Transverse colon (tissue), 4 donors: ENCODE data around the gene NDUFS7. TPM values are rescaled to one million over a fixed set of nuclear protein-coding genes. Genes with fewer than 3 reads are reported as not detected.

Experiments
- DNase-seq: peaks from one replicate; pipeline ENCODE4 v3.0.0-alpha.2; 2019
- H3K27ac ChIP-seq, 4 donors: fragments of 200-600 bp; sonication (generic); 2 replicates each; pipeline ENCODE4 v1.5.1; 2016 to 2018; ENCODE audit warnings: inconsistent platforms in 4 of 4
- H3K27me3 ChIP-seq: fragments of 200-600 bp; sonication (generic); 2 replicates; pipeline ENCODE4 v1.5.1; 2017; ENCODE audit warnings: inconsistent platforms
- H3K36me3 ChIP-seq, 4 donors: fragments of 200-600 bp; sonication (generic); 2 replicates each; pipeline ENCODE4 v1.5.1; 2017 to 2019; ENCODE audit warnings: inconsistent platforms in 4 of 4
- H3K4me1 ChIP-seq, 4 donors: fragments of 200-600 bp; sonication (generic); 2 replicates each; pipeline ENCODE4 v1.5.1; 2017 to 2020; ENCODE audit warnings: inconsistent platforms in 4 of 4
- H3K4me3 ChIP-seq, 4 donors: fragments of 200-600 bp; sonication (generic); 1 replicate in 1 of 4; 2 replicates in 3 of 4; pipeline versions ENCODE4 v1.5.1 to v1.6.1; 2017 to 2019; ENCODE audit warnings: inconsistent platforms in 4 of 4
- H3K9me3 ChIP-seq, 2 donors: fragments of 200-600 bp; sonication (generic); 2 replicates each; pipeline ENCODE4 v1.5.1; 2017 to 2019; ENCODE audit warnings: inconsistent platforms in 2 of 2
- EP300 ChIP-seq: sonication (generic); formaldehyde crosslinking; IDR thresholded peaks from one replicate; pipeline ENCODE4 v1.6.1; 2017; ENCODE audit warnings: antibody characterized with exemption, low read depth
- POLR2A ChIP-seq: fragments of 450-650 bp; IDR thresholded peaks from one replicate; pipeline ENCODE4 v1.6.1; 2016; ENCODE audit warnings: antibody characterized with exemption, mild to moderate bottlenecking, moderate library complexity
- POLR2AphosphoS5 ChIP-seq, 3 donors: sonication (generic); formaldehyde crosslinking; IDR thresholded peaks; one replicate each; pipeline ENCODE4 v1.6.1; 2016; ENCODE audit warnings: antibody characterized with exemption in 3 of 3
- WGBS, 2 donors: methylation state at CpG; one replicate each; pipeline ENCODE4 v1.1.5; 2018; ENCODE audit warnings: low coverage in 1 of 2; 5-methylcytosine and 5-hydroxymethylcytosine counted together
- in situ Hi-C, 4 donors: fragments of 200-750 bp; cut with MboI; loops; one replicate each; pipeline versions ENCODE4 v1.15.0 to v1.15.1; 2017; ENCODE audit warnings: low sequenced_read_pairs in 3 of 4, low pct_ligation_motif_present in 1 of 4, low pct_unique_long_range_greater_than_20kb in 1 of 4
- intact Hi-C: fragments of 100-400 bp; cut with DNase I; formaldehyde crosslinking; loops from one replicate; pipeline ENCODE4 v1.15.1; 2023; ENCODE audit warnings: low total_unique reads
- total RNA-seq, 4 donors: library from RNA; depleted of rRNA; stranded (reverse); fragments of >200 nt; gene quantifications; one replicate each; pipeline ENCODE4 v1.1.0, GENCODE V29; 2016
- TF ChIP-seq, protein P1 (sequence below), 5 experiments: fragments of 200-600 bp in 3 of 5; fragments of 450-650 bp in 2 of 5; sonication (generic) in 3 of 5; IDR thresholded peaks; 1 replicate in 2 of 5; 2 replicates in 3 of 5; pipeline ENCODE4 v1.5.1; 2016 to 2017; ENCODE audit warnings: antibody characterized with exemption in 5 of 5, inconsistent platforms in 3 of 5, mild to moderate bottlenecking in 2 of 5, moderate library complexity in 1 of 5

The NDUFS7 gene
- total RNA-seq, 4 donors from 2014 or later = 32.2 to 196 (median 156) TPM

DNA sequence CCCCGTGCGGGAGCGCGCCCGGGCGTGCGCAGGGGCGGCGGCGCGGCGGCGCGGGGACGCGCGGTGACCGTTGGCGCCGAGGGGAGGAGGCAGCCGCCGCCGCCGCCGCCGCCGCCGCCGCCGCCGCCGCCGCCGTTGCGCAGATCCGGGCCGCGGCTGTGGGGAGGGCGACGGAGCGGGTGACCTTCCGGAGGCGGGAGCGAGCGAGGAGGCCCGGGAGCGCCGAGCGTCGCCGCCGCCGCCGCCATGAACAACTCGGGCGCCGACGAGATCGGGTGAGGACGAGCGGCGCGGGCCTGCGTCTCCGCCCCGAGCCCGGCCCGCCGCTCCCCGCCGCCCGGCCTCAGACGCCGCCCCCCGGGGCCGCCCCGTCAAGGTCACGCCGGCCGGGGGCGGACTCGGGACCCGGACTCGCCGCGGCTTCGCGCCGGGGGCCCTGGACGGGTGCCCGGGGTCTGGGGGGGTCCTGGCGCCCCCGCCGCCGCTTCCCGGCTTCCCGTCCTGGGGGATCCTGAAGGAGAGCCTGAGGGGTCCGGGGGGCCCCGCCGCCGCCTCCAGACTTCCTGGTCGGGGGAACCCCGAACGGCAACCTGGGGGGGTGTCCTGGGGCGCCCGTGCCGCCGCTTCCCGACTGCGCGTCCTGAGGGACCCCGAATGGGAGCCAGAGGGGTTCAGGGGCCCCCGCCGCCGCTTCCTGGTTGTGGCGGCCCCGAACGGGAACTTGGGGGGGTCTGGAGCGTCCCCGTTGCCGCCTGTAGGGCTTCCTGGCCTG lies 24.0 kb downstream of the NDUFS7 start, which contains the start of gene DAZAP1:
Gene DAZAP1, plus strand, starts transcription at position 59 of the 772 bp plus-strand sequence. Its CDS starts 188 bp downstream, at position 247.
- peaks cover 13% of the 10 kb centered on the region for H3K27me3 ChIP-seq
- TF ChIP-seq POLR2AphosphoS5 (IDR thresholded peaks at IDR 0.05) (no peak), POLR2A (no peak), EP300 (no peak)
- TF ChIP-seq, protein P1, sequence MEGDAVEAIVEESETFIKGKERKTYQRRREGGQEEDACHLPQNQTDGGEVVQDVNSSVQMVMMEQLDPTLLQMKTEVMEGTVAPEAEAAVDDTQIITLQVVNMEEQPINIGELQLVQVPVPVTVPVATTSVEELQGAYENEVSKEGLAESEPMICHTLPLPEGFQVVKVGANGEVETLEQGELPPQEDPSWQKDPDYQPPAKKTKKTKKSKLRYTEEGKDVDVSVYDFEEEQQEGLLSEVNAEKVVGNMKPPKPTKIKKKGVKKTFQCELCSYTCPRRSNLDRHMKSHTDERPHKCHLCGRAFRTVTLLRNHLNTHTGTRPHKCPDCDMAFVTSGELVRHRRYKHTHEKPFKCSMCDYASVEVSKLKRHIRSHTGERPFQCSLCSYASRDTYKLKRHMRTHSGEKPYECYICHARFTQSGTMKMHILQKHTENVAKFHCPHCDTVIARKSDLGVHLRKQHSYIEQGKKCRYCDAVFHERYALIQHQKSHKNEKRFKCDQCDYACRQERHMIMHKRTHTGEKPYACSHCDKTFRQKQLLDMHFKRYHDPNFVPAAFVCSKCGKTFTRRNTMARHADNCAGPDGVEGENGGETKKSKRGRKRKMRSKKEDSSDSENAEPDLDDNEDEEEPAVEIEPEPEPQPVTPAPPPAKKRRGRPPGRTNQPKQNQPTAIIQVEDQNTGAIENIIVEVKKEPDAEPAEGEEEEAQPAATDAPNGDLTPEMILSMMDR (IDR thresholded peaks at IDR 0.05) = no peak
- peak within 1 kb of the TSS; percentile 95 to 99 (median 97) for H3K27ac ChIP-seq
- WGBS, 2 donors = 0% methylated on average over 43 of the region's 121 CpGs; no CpG with 5 or more reads in 1 of the 2 donors
- H3K36me3 ChIP-seq = no peaks in the 10 kb centered on the region
- in situ Hi-C loops = no loop called here
- DNase-seq = peak; percentile 34
- H3K9me3 ChIP-seq = no peaks in the 10 kb centered on the region
- peaks cover 29 to 56% (median 46%) of the 10 kb centered on the region in 4 donors for H3K4me1 ChIP-seq
- H3K4me3 ChIP-seq = peak within 1 kb of the TSS; percentile 79 to 99 (median 96)
- intact Hi-C loops = loop anchor here (10.0 kb wide), 1 partner anchor 123 kb away; the partner anchor contains the start of gene EFNA2

DNA sequence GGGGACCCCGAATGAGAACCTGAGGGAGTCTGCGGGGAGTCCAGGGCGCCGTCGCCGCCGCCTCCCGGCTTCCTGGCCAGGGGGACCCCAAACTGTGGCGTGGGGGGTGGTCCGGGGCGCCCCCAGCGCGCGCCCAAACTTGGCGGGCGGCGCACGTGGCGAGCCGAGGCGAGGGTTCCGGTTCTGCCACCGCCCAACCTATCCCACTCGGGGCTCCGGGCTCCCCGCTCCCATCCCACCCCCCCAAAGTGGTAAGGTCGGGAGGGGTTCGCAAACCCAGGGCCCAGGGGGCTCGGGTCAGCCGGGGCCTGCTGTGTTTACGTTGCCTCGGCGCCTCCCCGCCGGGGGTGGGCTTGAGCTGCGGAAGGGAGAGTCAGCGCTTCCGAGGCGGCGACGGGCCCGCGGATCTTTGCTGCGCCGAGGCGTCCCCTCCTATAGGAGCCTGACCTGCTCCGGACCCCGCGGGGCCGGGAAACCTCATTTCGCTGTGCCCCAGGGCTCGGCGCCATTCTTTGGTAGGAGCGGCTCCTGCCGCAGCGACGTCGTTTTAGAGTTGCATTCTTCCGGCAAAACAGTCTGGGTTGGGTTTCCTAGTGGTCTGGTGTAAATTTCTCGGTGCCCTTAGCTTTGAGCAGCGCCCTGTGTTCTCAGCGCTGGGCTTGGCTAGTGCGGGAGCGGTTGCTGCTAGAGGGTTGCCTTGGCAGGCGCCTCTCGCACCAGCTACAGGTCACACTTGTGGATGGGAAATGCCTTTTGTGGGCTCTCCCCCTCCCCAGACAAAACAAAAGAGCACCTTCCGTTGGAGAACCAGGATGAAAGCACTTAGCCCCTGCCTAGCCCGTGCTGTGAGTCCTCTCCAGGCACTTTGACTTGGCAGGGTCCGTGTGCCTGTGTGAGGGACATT lies 24.8 kb downstream of the NDUFS7 start:
- intact Hi-C loops (loop anchor here (10.0 kb wide), 1 partner anchor 124 kb away; the partner anchor contains the start of gene EFNA2), in situ Hi-C loops (no loop called here)
- WGBS, 2 donors = 0% methylated on average over 46 of the region's 69 CpGs; no CpG with 5 or more reads in 1 of the 2 donors
- Histone ChIP-seq H3K4me1 (peaks cover 29 to 54% (median 46%) of the 10 kb centered on the region in 4 donors), H3K9me3 (no peaks in the 10 kb centered on the region), H3K27ac (peak overlapping the region; percentile 95 to 99 (median 97)), H3K4me3 (peak overlapping the region; percentile 79 to 99 (median 96)), H3K27me3 (peaks cover 6% of the 10 kb centered on the region), H3K36me3 (no peaks in the 10 kb centered on the region)
- peak; percentile 55 for DNase-seq
- no peak for TF ChIP-seq EP300
- TF ChIP-seq, protein P1 (IDR thresholded peaks at IDR 0.05) = peak in 1 of 5 experiments; percentile 6
- TF ChIP-seq POLR2A = peak; percentile 59
- peak in 1 of 3 donors; percentile 38 for TF ChIP-seq POLR2AphosphoS5 (IDR thresholded peaks at IDR 0.05)

DNA sequence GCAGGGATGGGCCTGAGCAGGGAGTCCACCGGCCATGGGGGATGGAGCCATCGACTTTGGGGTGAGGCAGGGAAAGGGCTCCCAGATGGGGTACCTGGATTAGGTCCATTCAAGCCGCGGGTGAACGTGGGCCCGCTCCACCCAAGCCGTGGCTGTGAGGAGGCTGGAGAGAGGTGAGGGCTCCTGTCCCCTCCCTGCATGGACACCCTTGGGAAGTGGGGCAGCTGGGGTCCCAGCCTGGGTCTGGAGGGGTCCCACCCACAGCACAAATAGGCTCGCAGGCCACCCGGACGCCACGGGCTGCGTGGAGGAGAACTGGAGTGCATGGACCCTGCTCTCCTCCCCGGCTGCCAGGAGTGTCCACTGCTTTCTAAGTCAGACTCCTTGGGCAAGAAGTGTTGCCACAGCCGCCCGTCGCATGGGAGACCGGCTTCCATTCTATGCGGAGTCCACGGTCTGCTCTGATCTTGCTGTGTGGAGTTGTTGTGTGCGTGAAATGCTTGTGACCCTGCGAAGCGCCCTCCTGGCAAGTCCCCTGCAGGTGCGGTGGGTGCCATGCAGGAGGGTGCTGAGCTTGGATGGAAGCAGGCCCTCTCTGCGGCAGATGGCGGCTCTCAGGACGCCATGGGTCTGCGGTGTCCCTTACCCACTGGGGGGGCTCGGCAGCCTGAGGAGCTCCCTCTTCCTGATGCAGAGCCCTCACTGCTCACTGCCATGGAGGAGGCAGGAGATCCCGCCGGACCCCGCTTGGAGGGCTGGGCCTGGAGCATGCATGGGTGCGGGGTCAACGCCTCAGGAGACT lies 25.7 kb downstream of the NDUFS7 start:
- intact Hi-C loops = loop anchor here (10.0 kb wide), 1 partner anchor 125 kb away; the partner anchor contains the start of gene EFNA2
- H3K4me1 ChIP-seq = peaks cover 29 to 54% (median 48%) of the 10 kb centered on the region in 4 donors

More for the DNA sequence above, 25.7 kb downstream of the NDUFS7 start:
- Histone ChIP-seq H3K4me3 (peak overlapping the region; percentile 79 to 99 (median 96)), H3K27me3 (no peaks in the 10 kb centered on the region), H3K27ac (peak overlapping the region; percentile 95 to 99 (median 97)), H3K9me3 (no peaks in the 10 kb centered on the region), H3K36me3 (no peaks in the 10 kb centered on the region)
- TF ChIP-seq EP300 = no peak
- no peak for TF ChIP-seq POLR2A
- TF ChIP-seq, protein P1 (IDR thresholded peaks at IDR 0.05) = no peak
- TF ChIP-seq POLR2AphosphoS5 (IDR thresholded peaks at IDR 0.05) = no peak
- in situ Hi-C loops = no loop called here
- no peak for DNase-seq
- 59% methylated on average over 29 of the region's 33 CpGs; no CpG with 5 or more reads in 1 of the 2 donors for WGBS, 2 donors
